Measurements from ENCODE around the gene TOGARAM2. TPM values are rescaled to one million over a fixed set of nuclear protein-coding genes. Genes with fewer than 3 reads are reported as not detected.

The TOGARAM2 gene
- total RNA-seq, 2 experiments from 2014 or later: 5.2 to 5.3 TPM

DNA sequence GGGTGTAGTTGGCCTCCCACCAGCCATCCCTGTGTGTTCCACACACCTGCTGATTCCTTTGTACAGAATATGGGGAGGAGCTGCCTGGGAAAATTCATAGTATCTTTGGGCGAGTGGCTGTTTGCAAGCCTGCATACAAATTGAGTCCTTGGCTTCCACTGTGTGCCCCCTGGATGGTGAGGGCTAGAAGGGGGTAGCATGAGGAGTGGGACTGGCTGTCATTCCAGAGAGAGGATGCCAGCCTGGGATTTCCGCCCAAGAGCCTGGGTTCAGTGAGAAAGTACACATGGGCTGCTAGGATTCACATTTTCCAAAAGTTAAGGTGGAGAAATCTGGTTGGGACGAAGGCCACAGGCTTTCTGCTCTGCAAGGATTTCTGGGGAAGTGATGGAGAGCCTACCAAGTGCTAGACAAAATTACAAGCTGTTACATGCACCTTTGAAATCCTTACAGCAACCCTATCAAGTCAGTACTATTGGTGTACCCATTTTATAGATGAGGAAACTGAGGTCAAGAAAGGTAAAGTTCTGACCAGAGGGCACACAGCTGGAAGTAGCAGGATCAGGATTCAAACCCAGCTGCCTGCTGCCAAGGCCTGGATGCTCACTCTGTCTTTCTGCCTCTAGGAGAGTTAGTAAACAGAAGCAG is 606 bp upstream of the TOGARAM2 start:
- DNase-seq: no peak
- Mint-ChIP-seq H3K27ac (no peak overlapping the region), H3K4me1 (peaks cover 1% of the 10 kb centered on the region), H3K9me3 (no peaks in the 10 kb centered on the region), H3K4me3 (no peak overlapping the region), H3K36me3 (no peaks in the 10 kb centered on the region), H3K27me3 (no peaks in the 10 kb centered on the region)
- no peak for ATAC-seq (ENCODE audit: low read depth)
- POLR2A ChIA-PET: interaction anchor here (1.3 kb wide), 1 partner anchor 35 kb away, joined by 4 read pairs; no protein-coding TSS in a partner anchor

- H3K4me1 Mint-ChIP-seq: peaks cover 5% of the 10 kb centered on the region
- POLR2A ChIA-PET: interaction anchor here (1.1 kb wide), 1 partner anchor 28 kb away, joined by 3 read pairs; no protein-coding TSS in a partner anchor
- no peaks in the 10 kb centered on the region for H3K27me3 Mint-ChIP-seq
These were observed 700 bp downstream of the TOGARAM2 start for GRCh38 chr2:28981620-28982376.

DNA sequence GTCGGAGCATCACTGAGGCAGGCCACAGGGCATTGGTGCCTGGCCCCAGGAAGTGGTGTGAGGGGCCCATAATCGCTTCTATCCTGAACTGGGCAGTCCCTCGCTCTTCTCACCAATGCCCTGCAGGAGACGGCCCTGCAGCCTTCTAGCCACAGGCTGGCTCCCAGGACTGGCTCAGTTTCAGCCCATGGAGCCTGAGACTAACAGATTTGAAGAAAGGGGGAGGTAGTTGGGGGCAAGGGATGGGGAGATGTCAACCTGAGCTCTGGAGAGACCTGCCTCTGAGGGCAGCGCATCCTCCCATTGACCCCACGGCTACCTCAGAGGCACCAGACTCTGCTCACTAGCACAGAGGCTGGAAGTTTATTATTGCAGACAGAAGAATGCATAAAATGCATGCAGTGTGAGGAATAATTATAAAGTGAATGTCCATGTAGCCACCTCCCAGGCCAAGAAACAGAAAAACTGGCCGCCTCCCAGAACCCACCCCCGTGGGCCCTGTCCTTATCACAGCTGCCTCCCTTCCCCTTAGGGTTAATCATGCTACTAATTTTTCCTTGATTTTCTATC is 1.4 kb downstream of the TOGARAM2 start:
- no peak overlapping the region for H3K27ac Mint-ChIP-seq
- H3K27me3 Mint-ChIP-seq: no peaks in the 10 kb centered on the region
- H3K4me1 Mint-ChIP-seq: peaks cover 7% of the 10 kb centered on the region
- POLR2A ChIA-PET: interaction anchor here (1.1 kb wide), 1 partner anchor 27 kb away, joined by 3 read pairs; no protein-coding TSS in a partner anchor
- H3K36me3 Mint-ChIP-seq: no peaks in the 10 kb centered on the region
- no peak overlapping the region for H3K4me3 Mint-ChIP-seq
- no peaks in the 10 kb centered on the region for H3K9me3 Mint-ChIP-seq
- DNase-seq (no peak), ATAC-seq (ENCODE audit: low read depth) (no peak)

More at GRCh38 chr2:28981620-28982376, 700 bp downstream of the TOGARAM2 start:
- Mint-ChIP-seq H3K36me3 (no peaks in the 10 kb centered on the region), H3K27ac (no peak overlapping the region), H3K9me3 (no peaks in the 10 kb centered on the region), H3K4me3 (no peak overlapping the region)
- ATAC-seq (ENCODE audit: low read depth): no peak
- no peak for DNase-seq

- no peak for ATAC-seq (ENCODE audit: low read depth)
- POLR2A ChIA-PET: no interaction called here
- H3K27ac Mint-ChIP-seq: no peak overlapping the region
- no peak overlapping the region for H3K4me3 Mint-ChIP-seq
- H3K27me3 Mint-ChIP-seq: no peaks in the 10 kb centered on the region
- peaks cover 6% of the 10 kb centered on the region for H3K4me1 Mint-ChIP-seq
- H3K9me3 Mint-ChIP-seq: no peaks in the 10 kb centered on the region
- no peak for DNase-seq
- no peaks in the 10 kb centered on the region for H3K36me3 Mint-ChIP-seq
These were observed 5.3 kb downstream of the TOGARAM2 start for GRCh38 chr2:28986429-28986828.

DNA sequence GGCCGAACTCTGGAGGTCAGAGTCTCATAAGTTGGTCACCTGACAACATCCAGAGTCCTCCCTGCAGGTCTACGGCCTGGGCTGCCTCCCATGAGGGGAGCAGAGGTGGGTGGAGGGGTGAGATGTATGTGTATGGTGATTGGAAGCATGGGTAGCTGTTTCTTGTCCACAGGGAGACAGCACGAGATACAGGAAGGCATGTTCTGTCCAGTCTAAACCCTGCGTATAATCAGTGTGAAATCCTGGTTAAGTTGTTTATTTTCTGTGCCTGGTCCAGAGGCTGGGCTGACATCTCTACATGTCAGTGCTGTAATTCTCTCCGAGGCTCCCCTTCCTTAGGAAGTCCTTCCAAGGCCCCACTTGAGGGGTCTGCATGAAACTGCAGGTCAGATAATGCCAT is 8.9 kb downstream of the TOGARAM2 start:
- peaks cover 6% of the 10 kb centered on the region for H3K4me1 Mint-ChIP-seq
- no peak overlapping the region for H3K4me3 Mint-ChIP-seq
- ATAC-seq (ENCODE audit: low read depth) (no peak), DNase-seq (no peak)
- no peaks in the 10 kb centered on the region for H3K36me3 Mint-ChIP-seq
- POLR2A ChIA-PET: no interaction called here
- no peaks in the 10 kb centered on the region for H3K9me3 Mint-ChIP-seq
- H3K27me3 Mint-ChIP-seq: no peaks in the 10 kb centered on the region
- H3K27ac Mint-ChIP-seq: no peak overlapping the region

DNA sequence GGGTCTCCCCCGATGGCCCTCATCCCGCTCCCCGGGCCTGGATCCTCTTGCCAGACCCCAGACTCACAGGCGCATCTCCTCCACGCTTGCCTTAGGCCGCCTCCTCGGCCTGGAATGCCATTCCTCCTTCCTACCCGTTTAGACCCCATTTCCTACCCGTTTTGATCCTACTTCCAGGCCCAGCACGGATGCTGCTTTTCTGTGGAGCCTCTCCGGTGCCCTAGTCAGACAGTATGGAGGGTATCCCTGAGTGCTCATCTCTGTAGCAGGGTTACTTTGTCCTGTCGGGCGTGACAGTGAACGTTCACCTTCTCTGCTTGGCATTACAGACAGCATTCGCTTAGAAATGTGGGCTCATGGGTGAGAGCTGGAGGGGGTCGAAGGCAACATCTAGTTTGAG is 9.3 kb downstream of the TOGARAM2 start:
- Mint-ChIP-seq H3K4me3 (no peak overlapping the region), H3K4me1 (peaks cover 6% of the 10 kb centered on the region), H3K27ac (no peak overlapping the region), H3K9me3 (no peaks in the 10 kb centered on the region), H3K36me3 (no peaks in the 10 kb centered on the region), H3K27me3 (no peaks in the 10 kb centered on the region)
- DNase-seq: no peak
- POLR2A ChIA-PET: no interaction called here
- ATAC-seq (ENCODE audit: low read depth): no peak

DNA sequence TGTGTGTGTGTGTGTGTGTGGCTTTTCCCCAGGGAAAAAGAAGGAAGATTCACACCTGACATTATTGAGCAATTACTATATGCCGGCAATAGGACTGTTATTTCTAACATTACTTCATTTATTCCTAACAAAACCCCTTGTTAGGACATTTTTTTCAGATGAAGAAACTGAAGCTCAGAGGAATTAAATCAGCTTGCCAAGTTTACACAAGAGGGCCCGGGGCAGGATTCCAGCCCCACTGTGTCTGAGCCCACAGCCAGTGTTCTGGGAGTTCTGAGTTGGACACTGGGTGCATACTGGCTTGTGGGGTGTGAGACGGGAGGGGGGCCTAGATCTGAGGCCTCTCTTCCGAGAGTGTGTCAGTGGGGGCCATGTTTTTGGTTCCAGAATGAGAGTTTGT is 9.9 kb downstream of the TOGARAM2 start:
- H3K9me3 Mint-ChIP-seq: no peaks in the 10 kb centered on the region
- no peaks in the 10 kb centered on the region for H3K36me3 Mint-ChIP-seq
- no peak overlapping the region for H3K27ac Mint-ChIP-seq
- H3K27me3 Mint-ChIP-seq: no peaks in the 10 kb centered on the region
- POLR2A ChIA-PET: no interaction called here
- no peak overlapping the region for H3K4me3 Mint-ChIP-seq
- ATAC-seq (ENCODE audit: low read depth) (no peak), DNase-seq (no peak)
- peaks cover 6% of the 10 kb centered on the region for H3K4me1 Mint-ChIP-seq

GRCh38 chr2:28991460-28991859 is 10.4 kb downstream of the TOGARAM2 start:
- POLR2A ChIA-PET: no interaction called here
- H3K27ac Mint-ChIP-seq: no peak overlapping the region
- DNase-seq (no peak), ATAC-seq (ENCODE audit: low read depth) (no peak)
- H3K27me3 Mint-ChIP-seq: no peaks in the 10 kb centered on the region
- no peak overlapping the region for H3K4me3 Mint-ChIP-seq
- no peaks in the 10 kb centered on the region for H3K36me3 Mint-ChIP-seq
- H3K4me1 Mint-ChIP-seq: peaks cover 3% of the 10 kb centered on the region
- no peaks in the 10 kb centered on the region for H3K9me3 Mint-ChIP-seq

GRCh38 chr2:28993206-28993960 is 12.3 kb downstream of the TOGARAM2 start:
- H3K4me1 Mint-ChIP-seq: peaks cover 1% of the 10 kb centered on the region
- no peaks in the 10 kb centered on the region for H3K27me3 Mint-ChIP-seq
- no peak for DNase-seq
- POLR2A ChIA-PET: interaction anchor here (0.6 to 1.1 kb wide), 2 partner anchors 22 to 99 kb away, joined by 3 to 4 read pairs; partner anchors contain the start of gene WDR43
- no peak overlapping the region for H3K27ac Mint-ChIP-seq
- no peak overlapping the region for H3K4me3 Mint-ChIP-seq
- no peaks in the 10 kb centered on the region for H3K36me3 Mint-ChIP-seq
- no peak for ATAC-seq (ENCODE audit: low read depth)
- H3K9me3 Mint-ChIP-seq: no peaks in the 10 kb centered on the region

- Mint-ChIP-seq H3K4me3 (no peak overlapping the region), H3K27me3 (no peaks in the 10 kb centered on the region), H3K4me1 (peaks cover 1% of the 10 kb centered on the region), H3K36me3 (no peaks in the 10 kb centered on the region), H3K9me3 (no peaks in the 10 kb centered on the region), H3K27ac (no peak overlapping the region)
- DNase-seq (no peak), ATAC-seq (ENCODE audit: low read depth) (no peak)
- POLR2A ChIA-PET: interaction anchor here (0.6 to 1.1 kb wide), 2 partner anchors 21 to 100 kb away, joined by 3 to 4 read pairs; partner anchors contain the start of gene WDR43
These were observed 13.0 kb downstream of the TOGARAM2 start for GRCh38 chr2:28994074-28994473.

- Mint-ChIP-seq H3K36me3 (no peaks in the 10 kb centered on the region), H3K27ac (no peak overlapping the region), H3K4me3 (no peak overlapping the region), H3K4me1 (peaks cover 3% of the 10 kb centered on the region), H3K27me3 (no peaks in the 10 kb centered on the region), H3K9me3 (no peaks in the 10 kb centered on the region)
- no peak for DNase-seq
- POLR2A ChIA-PET: interaction anchor here (1.3 kb wide), 1 partner anchor 15 kb away, joined by 3 read pairs; no protein-coding TSS in a partner anchor
- ATAC-seq (ENCODE audit: low read depth): no peak
These were observed 13.6 kb downstream of the TOGARAM2 start for GRCh38 chr2:28994679-28995078.

GRCh38 chr2:28995765-28996750 is 15.0 kb downstream of the TOGARAM2 start:
- POLR2A ChIA-PET: interaction anchor here (1.3 kb wide), 1 partner anchor 14 kb away, joined by 3 read pairs; no protein-coding TSS in a partner anchor
- no peak overlapping the region for H3K4me3 Mint-ChIP-seq

More at GRCh38 chr2:28995765-28996750, 15.0 kb downstream of the TOGARAM2 start:
- DNase-seq (no peak), ATAC-seq (ENCODE audit: low read depth) (no peak)
- Mint-ChIP-seq H3K9me3 (no peaks in the 10 kb centered on the region), H3K27ac (no peak overlapping the region), H3K4me1 (peaks cover 15% of the 10 kb centered on the region), H3K27me3 (no peaks in the 10 kb centered on the region), H3K36me3 (no peaks in the 10 kb centered on the region)
